NB4 (cell line): ENCODE data around the gene NKAIN4.
A peak's percentile ranks its signal among the peaks of the same experiment; 100 is the strongest.

Source experiments
- DNase-seq: peaks from one replicate; pipeline ENCODE4 v3.0.0; 2010; ENCODE audit warnings: low read depth
- H3K4me3 ChIP-seq: one replicate; pipeline ENCODE4 v1.5.1; 2011; ENCODE audit warnings: mild to moderate bottlenecking, low read depth, low read length, moderate library complexity
- MYC ChIP-seq: IDR thresholded peaks from 2 replicates; pipeline ENCODE4 v1.6.1; 2011; ENCODE audit warnings: low read depth, low read length
- POLR2A ChIP-seq: IDR thresholded peaks from 2 replicates; pipeline ENCODE4 v1.6.1; 2011; ENCODE audit warnings: mild to moderate bottlenecking; ENCODE audit not compliant: insufficient read length; ENCODE audit errors: extremely low read depth
- TF ChIP-seq, protein P1 (sequence below): IDR thresholded peaks from one replicate; pipeline ENCODE4 v1.5.1; 2012; ENCODE audit warnings: low read depth, low read length
- TF ChIP-seq, protein P2 (sequence below): IDR thresholded peaks from 2 replicates; pipeline ENCODE4 v1.6.1; 2011; ENCODE audit warnings: low read depth, low read length

NKAIN4 gene

DNA sequence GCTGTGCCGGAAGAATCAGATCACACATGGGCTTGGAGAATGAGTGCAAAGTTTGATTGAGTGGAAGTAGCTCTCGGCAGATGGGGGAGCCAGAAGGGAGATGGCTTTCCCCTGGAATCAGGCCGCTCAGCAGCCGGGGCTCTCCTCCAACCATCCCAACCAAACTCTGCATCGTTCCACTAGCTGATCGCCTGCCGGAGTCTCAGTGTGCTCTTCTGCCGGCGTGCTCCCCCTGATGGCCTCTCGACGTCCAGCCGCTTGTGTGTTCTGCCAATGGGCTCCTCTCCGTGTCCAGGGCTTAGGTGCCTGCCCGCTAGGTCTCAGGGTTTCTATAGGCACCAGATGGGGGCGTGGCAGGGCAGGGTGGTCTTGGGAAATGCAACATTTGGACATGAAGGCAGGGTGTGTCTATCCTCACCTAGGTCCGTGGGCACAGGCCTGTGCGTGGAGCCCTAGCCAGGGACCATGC, 23.4 kb downstream of the NKAIN4 start:
- TF ChIP-seq, protein P1, sequence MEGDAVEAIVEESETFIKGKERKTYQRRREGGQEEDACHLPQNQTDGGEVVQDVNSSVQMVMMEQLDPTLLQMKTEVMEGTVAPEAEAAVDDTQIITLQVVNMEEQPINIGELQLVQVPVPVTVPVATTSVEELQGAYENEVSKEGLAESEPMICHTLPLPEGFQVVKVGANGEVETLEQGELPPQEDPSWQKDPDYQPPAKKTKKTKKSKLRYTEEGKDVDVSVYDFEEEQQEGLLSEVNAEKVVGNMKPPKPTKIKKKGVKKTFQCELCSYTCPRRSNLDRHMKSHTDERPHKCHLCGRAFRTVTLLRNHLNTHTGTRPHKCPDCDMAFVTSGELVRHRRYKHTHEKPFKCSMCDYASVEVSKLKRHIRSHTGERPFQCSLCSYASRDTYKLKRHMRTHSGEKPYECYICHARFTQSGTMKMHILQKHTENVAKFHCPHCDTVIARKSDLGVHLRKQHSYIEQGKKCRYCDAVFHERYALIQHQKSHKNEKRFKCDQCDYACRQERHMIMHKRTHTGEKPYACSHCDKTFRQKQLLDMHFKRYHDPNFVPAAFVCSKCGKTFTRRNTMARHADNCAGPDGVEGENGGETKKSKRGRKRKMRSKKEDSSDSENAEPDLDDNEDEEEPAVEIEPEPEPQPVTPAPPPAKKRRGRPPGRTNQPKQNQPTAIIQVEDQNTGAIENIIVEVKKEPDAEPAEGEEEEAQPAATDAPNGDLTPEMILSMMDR = peak; percentile 44
- TF ChIP-seq MYC (no peak), POLR2A (no peak)
- TF ChIP-seq, protein P2, sequence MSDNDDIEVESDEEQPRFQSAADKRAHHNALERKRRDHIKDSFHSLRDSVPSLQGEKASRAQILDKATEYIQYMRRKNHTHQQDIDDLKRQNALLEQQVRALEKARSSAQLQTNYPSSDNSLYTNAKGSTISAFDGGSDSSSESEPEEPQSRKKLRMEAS = no peak
- peak; percentile 41 for DNase-seq
- H3K4me3 ChIP-seq = no peak overlapping the region

DNA sequence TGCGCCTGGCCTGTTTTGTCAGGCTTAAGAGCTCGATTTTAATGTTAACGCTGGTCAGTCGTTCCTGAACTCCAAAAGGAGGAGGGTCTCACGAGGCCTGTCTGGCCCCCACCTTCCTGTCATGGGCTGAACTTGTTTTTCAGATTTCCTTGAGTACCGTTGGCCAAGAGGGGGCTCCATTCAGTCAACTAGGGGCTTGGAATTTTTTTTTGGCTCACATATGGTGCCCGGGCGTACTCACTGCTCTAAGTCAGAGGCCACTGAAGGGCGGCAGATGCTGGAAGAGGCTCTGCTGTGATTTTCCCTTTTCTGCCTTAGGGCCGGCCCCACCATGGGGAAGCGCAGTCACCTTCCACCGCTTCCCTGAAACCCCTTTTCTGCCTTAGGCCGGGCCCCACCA, 25.5 kb downstream of the NKAIN4 start:
- no peak for DNase-seq
- TF ChIP-seq POLR2A (no peak), MYC (no peak)
- TF ChIP-seq, protein P2 = no peak
- TF ChIP-seq, protein P1 = no peak
- H3K4me3 ChIP-seq = no peak overlapping the region

DNA sequence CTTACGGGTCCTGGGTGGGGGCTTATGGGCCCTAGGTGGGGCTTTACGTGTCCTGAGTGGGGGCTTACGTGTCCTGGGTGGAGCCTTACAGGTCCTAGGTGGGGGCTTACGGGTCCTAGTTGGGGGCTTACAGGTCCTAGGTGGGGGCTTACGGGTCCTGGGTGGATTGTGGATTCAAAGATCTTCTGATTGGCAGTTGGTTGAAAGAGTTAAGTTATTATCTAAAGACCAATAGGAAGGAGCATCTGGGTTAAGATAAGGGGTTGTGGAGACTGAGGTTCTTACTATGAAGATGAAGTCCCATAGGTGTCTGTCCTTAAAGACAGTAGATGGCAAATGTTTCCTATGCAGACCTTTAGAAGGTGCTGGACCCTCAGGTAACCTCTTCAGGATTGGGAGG, 27.0 kb downstream of the NKAIN4 start:
- no peak for DNase-seq
- H3K4me3 ChIP-seq = no peak overlapping the region
- TF ChIP-seq, protein P2 = no peak
- TF ChIP-seq POLR2A (no peak), MYC (no peak)
- TF ChIP-seq, protein P1 = no peak

DNA sequence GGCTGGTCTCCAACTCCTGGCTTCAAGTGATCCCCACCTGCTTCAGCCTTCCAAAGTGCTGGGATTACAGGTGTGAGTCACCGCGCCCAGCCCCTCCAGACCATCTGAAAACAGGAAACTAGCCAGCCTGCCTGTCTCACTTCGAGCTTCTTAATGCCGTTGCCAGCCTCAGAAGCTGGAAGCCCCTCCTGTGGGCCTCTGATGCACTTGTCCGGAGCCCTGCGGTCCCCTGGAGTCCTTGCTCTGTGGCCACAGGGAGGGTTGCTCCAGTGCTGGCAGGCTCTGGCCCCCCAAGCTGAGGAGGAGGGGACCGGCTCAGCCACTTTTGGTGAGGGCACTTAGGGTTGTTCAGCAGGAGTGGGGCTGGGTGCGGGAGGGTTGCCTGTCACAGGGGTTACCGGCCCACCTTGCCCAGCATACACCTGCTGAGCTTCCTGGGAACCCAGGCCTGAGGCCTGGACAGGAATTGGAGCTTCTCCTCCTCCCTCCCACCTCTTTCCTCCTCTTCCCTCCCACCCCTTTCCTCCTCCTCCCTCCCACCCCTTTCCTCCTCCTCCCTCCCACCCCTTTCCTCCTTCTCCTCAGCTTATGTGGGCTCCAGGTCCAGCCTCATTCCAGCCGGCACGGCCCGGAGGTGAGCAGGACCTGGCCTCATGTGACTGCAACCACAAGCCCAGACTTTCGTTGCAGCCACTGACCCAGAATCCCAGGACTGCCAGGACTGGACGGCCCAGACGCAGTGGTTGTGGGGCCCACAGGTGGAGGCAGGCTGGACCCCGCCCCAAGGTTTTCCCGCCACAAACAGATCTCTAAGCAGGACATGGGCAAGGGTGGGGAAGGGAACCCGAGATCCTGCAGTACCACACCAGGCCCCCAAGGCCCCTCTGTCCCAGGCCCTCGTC, 28.0 kb downstream of the NKAIN4 start:
- TF ChIP-seq, protein P1 = no peak
- no peak for TF ChIP-seq MYC
- TF ChIP-seq, protein P2 = no peak
- no peak for TF ChIP-seq POLR2A
- DNase-seq = no peak
- H3K4me3 ChIP-seq = no peak overlapping the region

DNA sequence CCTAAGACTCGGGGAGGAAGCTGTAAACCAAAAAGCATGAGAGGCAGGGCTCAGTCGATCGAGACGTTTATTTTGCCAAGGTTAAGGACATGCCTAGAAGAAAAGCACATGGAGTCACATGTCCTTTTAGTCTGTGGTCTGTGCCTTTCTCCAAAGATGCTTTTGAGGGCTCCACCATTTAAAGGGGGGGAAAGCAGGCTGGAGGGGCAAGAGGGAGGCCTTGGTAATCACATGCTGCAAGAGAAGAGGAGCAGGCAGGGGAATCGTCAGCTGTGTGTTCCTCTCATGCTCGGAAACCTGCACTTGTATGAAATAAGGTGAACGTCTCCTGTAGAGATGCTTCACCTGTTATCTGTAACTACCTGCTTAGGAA, 29.2 kb downstream of the NKAIN4 start:
- DNase-seq = no peak
- TF ChIP-seq, protein P2 = no peak
- TF ChIP-seq, protein P1 = no peak
- TF ChIP-seq POLR2A (no peak), MYC (no peak)
- no peak overlapping the region for H3K4me3 ChIP-seq
